Effector memory CD8-positive, alpha-beta T cell (primary cell): ENCODE measurements around the gene LDB1.

ENCODE experiments used
- ATAC-seq: fragments of 150-1000 bp; cut with Tn5 transposase; replicated peaks from 2 replicates; pipeline ENCODE4 v1.10.0; 2021; ENCODE audit warnings: mild to moderate bottlenecking, moderate library complexity
- DNase-seq, 3 experiments: peaks; one replicate each; pipeline ENCODE4 v3.0.0; 2021
- H3K27ac Mint-ChIP-seq, 2 donors: one replicate each; pipeline ENCODE4 v1.8.0; 2022; ENCODE audit warnings: mild to moderate bottlenecking in 2 of 2, mixed read lengths in 2 of 2, moderate library complexity in 2 of 2
- H3K27me3 Mint-ChIP-seq, 2 donors: one replicate each; pipeline ENCODE4 v1.8.0; 2022; ENCODE audit warnings: mixed read lengths in 2 of 2
- H3K36me3 Mint-ChIP-seq: one replicate; pipeline ENCODE4 v1.8.0; 2022; ENCODE audit warnings: mild to moderate bottlenecking, moderate library complexity, mixed read lengths; ENCODE audit not compliant: insufficient read depth
- H3K4me1 Mint-ChIP-seq, 2 donors: one replicate each; pipeline ENCODE4 v1.8.0; 2022; ENCODE audit warnings: low read depth in 2 of 2, mixed read lengths in 2 of 2
- H3K4me3 Mint-ChIP-seq, 2 donors: one replicate each; pipeline ENCODE4 v1.8.0; 2022; ENCODE audit warnings: mild to moderate bottlenecking in 2 of 2, mixed read lengths in 2 of 2, moderate library complexity in 2 of 2
- H3K9me3 Mint-ChIP-seq, 2 donors: one replicate each; pipeline ENCODE4 v1.8.0; 2022; ENCODE audit warnings: mixed read lengths in 2 of 2

LDB1 gene

GRCh38 chr10:102113956-102114857, 6.0 kb downstream of the LDB1 start:
- ATAC-seq (peak; percentile 11), DNase-seq (no peak)
- Mint-ChIP-seq H3K4me1 (peaks cover 59 to 62% of the 10 kb centered on the region in 2 donors), H3K27me3 (no peaks in the 10 kb centered on the region), H3K4me3 (peak overlapping the region; percentile 89 to 91), H3K27ac (peak overlapping the region; percentile 85 to 93), H3K36me3 (peaks cover 34% of the 10 kb centered on the region), H3K9me3 (no peaks in the 10 kb centered on the region)

GRCh38 chr10:102113261-102113955, 6.8 kb downstream of the LDB1 start:
- peak overlapping the region; percentile 85 to 93 for H3K27ac Mint-ChIP-seq
- ATAC-seq (peak; percentile 7), DNase-seq (no peak)
- H3K4me1 Mint-ChIP-seq = peaks cover 51 to 54% of the 10 kb centered on the region in 2 donors
- no peaks in the 10 kb centered on the region for H3K27me3 Mint-ChIP-seq
- no peaks in the 10 kb centered on the region for H3K9me3 Mint-ChIP-seq
- H3K36me3 Mint-ChIP-seq = peaks cover 36% of the 10 kb centered on the region
- H3K4me3 Mint-ChIP-seq = peak overlapping the region; percentile 89 to 91

DNA sequence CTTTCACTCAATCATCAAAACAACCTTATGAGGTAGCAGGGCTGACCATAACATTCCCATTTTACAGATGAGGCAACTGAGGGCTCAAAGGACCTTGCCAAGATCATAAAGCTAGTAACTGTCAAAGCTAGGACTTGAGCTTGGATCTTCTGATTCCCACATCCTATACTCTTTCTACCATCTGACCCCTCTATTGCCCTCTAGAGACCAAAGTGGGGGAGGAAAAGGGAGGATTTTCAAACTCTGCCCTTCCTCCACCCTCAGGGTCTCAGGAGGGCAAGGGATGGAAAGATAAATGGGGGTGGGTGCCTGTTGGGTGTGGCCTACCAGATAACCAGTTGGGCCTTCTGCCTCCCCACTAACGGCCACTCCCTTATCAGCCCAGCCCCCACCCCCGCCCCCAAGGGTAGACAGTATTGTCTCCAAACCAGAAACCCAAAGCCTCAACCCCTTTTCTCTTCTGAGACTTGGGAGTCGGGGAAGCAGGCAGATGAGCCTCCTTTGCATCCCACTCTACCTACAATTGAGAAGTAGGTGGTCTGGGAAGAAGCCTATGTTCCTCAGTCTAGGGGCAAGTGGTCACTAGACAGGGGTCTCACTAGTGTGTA, 7.9 kb downstream of the LDB1 start:
- no peak overlapping the region for H3K4me3 Mint-ChIP-seq
- no peaks in the 10 kb centered on the region for H3K27me3 Mint-ChIP-seq
- no peaks in the 10 kb centered on the region for H3K9me3 Mint-ChIP-seq
- peak overlapping the region; percentile 85 to 93 for H3K27ac Mint-ChIP-seq
- DNase-seq = no peak
- peaks cover 32% of the 10 kb centered on the region for H3K36me3 Mint-ChIP-seq
- peaks cover 40 to 43% of the 10 kb centered on the region in 2 donors for H3K4me1 Mint-ChIP-seq
- no peak for ATAC-seq

DNA sequence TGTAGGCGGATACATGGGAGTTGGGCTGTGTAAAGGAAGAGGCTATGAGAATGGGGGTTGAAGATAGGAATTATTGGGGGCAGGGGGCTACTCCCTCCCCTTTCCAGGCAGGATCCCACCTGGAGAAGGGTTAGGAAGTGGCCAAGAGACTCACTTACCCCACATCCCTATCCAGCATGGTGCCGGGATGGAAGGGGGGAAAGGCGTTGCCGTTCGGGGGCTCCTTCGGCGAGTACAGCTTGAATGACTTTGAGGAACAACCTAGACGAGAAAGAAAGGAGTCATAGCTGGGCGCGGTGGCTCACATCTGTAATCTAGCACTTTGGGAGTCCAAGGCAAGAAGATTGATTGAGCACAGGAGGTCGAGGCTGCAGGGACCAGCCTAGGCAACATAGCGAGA, 8.9 kb downstream of the LDB1 start:
- H3K4me1 Mint-ChIP-seq = peaks cover 32 to 35% of the 10 kb centered on the region in 2 donors
- ATAC-seq (no peak), DNase-seq (no peak)
- peaks cover 36% of the 10 kb centered on the region for H3K36me3 Mint-ChIP-seq
- peak overlapping the region; percentile 38 to 86 for H3K27ac Mint-ChIP-seq
- H3K9me3 Mint-ChIP-seq = no peaks in the 10 kb centered on the region
- no peak overlapping the region for H3K4me3 Mint-ChIP-seq
- no peaks in the 10 kb centered on the region for H3K27me3 Mint-ChIP-seq

- Mint-ChIP-seq H3K9me3 (no peaks in the 10 kb centered on the region), H3K27me3 (no peaks in the 10 kb centered on the region), H3K4me3 (no peak overlapping the region), H3K36me3 (peaks cover 36% of the 10 kb centered on the region), H3K27ac (peak overlapping the region in 1 of 2 donors; percentile 15), H3K4me1 (peaks cover 28 to 30% of the 10 kb centered on the region in 2 donors)
- ATAC-seq (no peak), DNase-seq (no peak)
These were observed 10.7 kb downstream of the LDB1 start for GRCh38 chr10:102109166-102110116.

DNA sequence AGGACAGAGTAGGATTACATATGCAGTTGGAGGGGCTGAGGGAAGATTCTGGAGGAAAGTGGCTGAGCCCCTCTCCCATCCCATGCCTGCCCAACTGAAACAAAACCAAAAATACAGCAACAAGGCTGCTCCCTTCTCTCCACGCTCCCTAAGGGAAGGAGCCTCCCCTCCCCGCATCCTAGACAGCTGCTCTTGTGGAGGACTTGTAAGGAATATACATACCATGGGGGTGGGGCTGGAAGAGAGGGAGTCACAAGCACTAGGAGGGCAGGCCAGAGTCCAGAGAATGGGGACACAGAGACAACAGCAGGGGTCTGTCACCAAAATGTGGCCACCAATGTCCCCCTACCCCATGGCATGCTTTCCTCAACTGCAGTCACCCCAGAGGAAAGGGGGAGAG, 13.2 kb downstream of the LDB1 start:
- H3K27ac Mint-ChIP-seq = no peak overlapping the region
- peaks cover 12 to 17% of the 10 kb centered on the region in 2 donors for H3K4me1 Mint-ChIP-seq
- peaks cover 36% of the 10 kb centered on the region for H3K36me3 Mint-ChIP-seq
- DNase-seq (no peak), ATAC-seq (no peak)
- H3K4me3 Mint-ChIP-seq = no peak overlapping the region
- H3K9me3 Mint-ChIP-seq = no peaks in the 10 kb centered on the region
- H3K27me3 Mint-ChIP-seq = no peaks in the 10 kb centered on the region

- no peaks in the 10 kb centered on the region for H3K27me3 Mint-ChIP-seq
- no peak for ATAC-seq
- H3K4me3 Mint-ChIP-seq = no peak overlapping the region
- peaks cover 9 to 14% of the 10 kb centered on the region in 2 donors for H3K4me1 Mint-ChIP-seq
- no peak overlapping the region for H3K27ac Mint-ChIP-seq
- DNase-seq = no peak
- H3K9me3 Mint-ChIP-seq = no peaks in the 10 kb centered on the region
- peaks cover 14% of the 10 kb centered on the region for H3K36me3 Mint-ChIP-seq
These were observed 17.7 kb downstream of the LDB1 start for GRCh38 chr10:102102421-102102820.

DNA sequence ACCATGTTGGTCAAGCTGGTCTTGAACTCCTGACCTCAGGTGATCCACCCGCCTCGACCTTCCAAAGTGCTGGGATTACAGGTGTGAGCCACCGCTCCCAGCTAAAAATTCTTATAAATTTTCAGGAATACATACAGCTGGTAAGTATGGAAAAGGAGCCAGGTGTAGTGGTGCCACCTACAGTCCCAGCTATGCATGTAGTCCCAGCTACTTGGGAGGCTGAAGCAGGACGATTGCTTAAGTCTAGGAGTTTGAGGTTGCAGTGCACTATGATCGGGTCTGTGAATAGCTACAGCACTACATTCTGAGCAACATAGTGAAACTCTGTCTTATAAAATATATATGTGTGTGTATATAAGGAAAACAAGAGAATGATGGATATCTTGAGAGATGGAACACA, 19.0 kb downstream of the LDB1 start:
- DNase-seq = no peak

GRCh38 chr10:102096449-102096848, 23.7 kb downstream of the LDB1 start:
- Mint-ChIP-seq H3K9me3 (no peaks in the 10 kb centered on the region), H3K4me3 (no peak overlapping the region), H3K27ac (no peak overlapping the region), H3K4me1 (no peaks in the 10 kb centered on the region), H3K36me3 (peaks cover 3% of the 10 kb centered on the region), H3K27me3 (no peaks in the 10 kb centered on the region)
- DNase-seq = no peak
- no peak for ATAC-seq

More for the DNA sequence above, 19.0 kb downstream of the LDB1 start:
- ATAC-seq = no peak
- Mint-ChIP-seq H3K4me1 (peaks cover 9 to 13% of the 10 kb centered on the region in 2 donors), H3K9me3 (no peaks in the 10 kb centered on the region), H3K36me3 (peaks cover 8% of the 10 kb centered on the region), H3K4me3 (no peak overlapping the region), H3K27me3 (no peaks in the 10 kb centered on the region), H3K27ac (no peak overlapping the region)

- DNase-seq (no peak), ATAC-seq (no peak)
- Mint-ChIP-seq H3K4me1 (no peaks in the 10 kb centered on the region), H3K9me3 (no peaks in the 10 kb centered on the region), H3K27me3 (no peaks in the 10 kb centered on the region), H3K4me3 (no peak overlapping the region), H3K27ac (peak overlapping the region in 1 of 2 donors; percentile 47), H3K36me3 (peaks cover 3% of the 10 kb centered on the region)
These were observed 29.4 kb downstream of the LDB1 start for GRCh38 chr10:102090772-102091171.

- H3K36me3 Mint-ChIP-seq = peaks cover 3% of the 10 kb centered on the region
- no peak overlapping the region for H3K27ac Mint-ChIP-seq
- H3K9me3 Mint-ChIP-seq = no peaks in the 10 kb centered on the region
- no peak overlapping the region for H3K4me3 Mint-ChIP-seq
- ATAC-seq (no peak), DNase-seq (no peak)
- H3K27me3 Mint-ChIP-seq = no peaks in the 10 kb centered on the region
- no peaks in the 10 kb centered on the region for H3K4me1 Mint-ChIP-seq
These were observed 34.0 kb downstream of the LDB1 start for GRCh38 chr10:102086196-102086595.

DNA sequence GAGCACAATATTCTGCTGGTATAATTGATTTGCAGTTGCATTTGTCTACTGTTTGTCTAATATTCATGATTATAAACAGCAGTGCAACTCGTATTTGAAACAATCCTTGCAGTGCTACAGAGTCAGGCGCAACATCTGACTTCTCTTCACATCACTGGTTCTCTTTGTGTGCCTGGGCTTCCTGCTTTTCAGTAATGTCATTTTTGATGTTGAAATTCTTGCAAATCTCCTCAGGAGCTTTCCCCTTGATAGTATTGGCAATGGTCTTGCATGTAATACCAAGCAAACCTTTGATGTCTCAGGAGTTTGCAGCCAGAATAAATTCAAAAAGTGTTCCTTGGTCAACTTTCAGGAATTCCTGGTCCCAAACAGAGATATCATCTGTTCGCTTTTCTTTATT, 34.8 kb downstream of the LDB1 start:
- Mint-ChIP-seq H3K27ac (no peak overlapping the region), H3K9me3 (no peaks in the 10 kb centered on the region), H3K27me3 (no peaks in the 10 kb centered on the region), H3K4me3 (no peak overlapping the region), H3K36me3 (peaks cover 3% of the 10 kb centered on the region), H3K4me1 (no peaks in the 10 kb centered on the region)
- ATAC-seq = no peak
- DNase-seq = no peak

GRCh38 chr10:102083541-102083940, 36.6 kb downstream of the LDB1 start:
- H3K4me1 Mint-ChIP-seq = no peaks in the 10 kb centered on the region
- H3K9me3 Mint-ChIP-seq = no peaks in the 10 kb centered on the region
- no peaks in the 10 kb centered on the region for H3K27me3 Mint-ChIP-seq
- peaks cover 3% of the 10 kb centered on the region for H3K36me3 Mint-ChIP-seq
- H3K27ac Mint-ChIP-seq = no peak overlapping the region
- ATAC-seq (no peak), DNase-seq (no peak)
- no peak overlapping the region for H3K4me3 Mint-ChIP-seq
